MM.1S (cell line): ENCODE data around the gene NAB2.

ENCODE experiments used
- CTCF ChIP-seq: fragments of 300-600 bp; sonication (generic); IDR thresholded peaks from 2 replicates; pipeline ENCODE4 v1.5.1; 2016; ENCODE audit warnings: antibody characterized with exemption, low read length, mixed read lengths
- EZH2 ChIP-seq: fragments of 300-600 bp; sonication (generic); optimal IDR thresholded peaks from 2 replicates; pipeline ENCODE3; 2017; ENCODE audit warnings: low read depth, mild to moderate bottlenecking, antibody characterized with exemption, low read length, mixed read lengths

GRCh38 chr12:57097554-57097835 lies 8.6 kb downstream of the NAB2 start:
- TF ChIP-seq CTCF (no peak), EZH2 (no peak)
